HepG2 (cell line): ENCODE measurements around the gene GPS1.

Source experiments
- CEBPZ ChIP-seq: IDR thresholded peaks from 2 replicates; pipeline ENCODE4 v1.6.1; 2012; ENCODE audit warnings: low read length, improper control_type of control experiment
- CTCF ChIP-seq: sonication (generic); formaldehyde crosslinking; IDR thresholded peaks from 2 replicates; pipeline ENCODE4 v1.5.0; 2020; ENCODE audit warnings: mild to moderate bottlenecking, missing genetic modification reagents, moderate library complexity
- KIAA2018 ChIP-seq: sonication (generic); formaldehyde crosslinking; IDR thresholded peaks from 2 replicates; pipeline ENCODE4 v1.5.0; 2020; ENCODE audit warnings: mild to moderate bottlenecking, missing genetic modification reagents, borderline replicate concordance
- NFRKB ChIP-seq: fragments of 450-650 bp; IDR thresholded peaks from 2 replicates; pipeline ENCODE4 v1.6.1; 2017
- NR0B2 ChIP-seq: sonication (generic); formaldehyde crosslinking; IDR thresholded peaks from 2 replicates; pipeline ENCODE4 v1.4.0; 2020; ENCODE audit warnings: mild to moderate bottlenecking, missing genetic modification reagents
- STAG1 ChIP-seq: sonication (generic); formaldehyde crosslinking; IDR thresholded peaks from 2 replicates; pipeline ENCODE4 v1.4.0; 2020; ENCODE audit warnings: missing genetic modification reagents
- ZKSCAN1 ChIP-seq: fragments of 150-350 bp; IDR thresholded peaks from 2 replicates; pipeline ENCODE4 v1.6.1; 2014; ENCODE audit warnings: low read length
- ZNF292 ChIP-seq: sonication (generic); formaldehyde crosslinking; IDR thresholded peaks from 2 replicates; pipeline ENCODE4 v1.8.1; 2022; ENCODE audit warnings: mild to moderate bottlenecking, low read depth, missing genetic modification reagents, borderline replicate concordance
- ZNF329 ChIP-seq: sonication (generic); formaldehyde crosslinking; IDR thresholded peaks from 2 replicates; pipeline ENCODE4 v1.9.0; 2021; ENCODE audit warnings: low read depth, mild to moderate bottlenecking, missing genetic modification reagents
- ZSCAN31 ChIP-seq: sonication (generic); formaldehyde crosslinking; IDR thresholded peaks from 2 replicates; pipeline ENCODE4 v1.5.0; 2020; ENCODE audit warnings: low read depth, mild to moderate bottlenecking, missing genetic modification reagents

GRCh38 chr17:82031885-82032627 is 19.6 kb upstream of the GPS1 start:
- no peak for TF ChIP-seq NFRKB
- TF ChIP-seq ZNF292 (CRISPR knock-in tag): no peak
- no peak for TF ChIP-seq KIAA2018 (CRISPR knock-in tag)
- TF ChIP-seq ZKSCAN1: no peak
- no peak for TF ChIP-seq ZSCAN31
- no peak for TF ChIP-seq CTCF
- no peak for TF ChIP-seq STAG1 (CRISPR knock-in tag)
- TF ChIP-seq ZNF329 (CRISPR knock-in tag): no peak
- TF ChIP-seq NR0B2 (CRISPR knock-in tag): no peak
- TF ChIP-seq CEBPZ: no peak
